Adrenal gland (tissue), 12 donors: Measurements from ENCODE around the gene PLEKHM2. TPM values are rescaled to one million over a fixed set of nuclear protein-coding genes. Genes with fewer than 3 reads are reported as not detected.

Source experiments
- DNase-seq, 7 donors: peaks; one replicate each; pipeline ENCODE4 v3.0.0-alpha.2; 2019 to 2020
- H3K27ac ChIP-seq, 5 donors: fragments of 200-600 bp; sonication (generic) in 4 of 5; 1 replicate in 3 of 5; 2 replicates in 2 of 5; pipeline versions ENCODE4 v1.5.1 to v1.8.0; 2016 to 2020; ENCODE audit warnings: mild to moderate bottlenecking in 1 of 5
- H3K27me3 ChIP-seq: fragments of 200-600 bp; 2 replicates; pipeline ENCODE4 v1.8.0; 2021
- H3K36me3 ChIP-seq, 2 donors: fragments of 200-600 bp; replicated peaks in 1 of 2; 1 replicate in 1 of 2; 2 replicates in 1 of 2; pipeline versions ENCODE4 v1.5.1 to v1.8.0; 2018 to 2022
- H3K4me1 ChIP-seq, 2 donors: fragments of 200-600 bp; replicated peaks in 1 of 2; 1 replicate in 1 of 2; 2 replicates in 1 of 2; pipeline versions ENCODE4 v1.5.1 to v1.8.0; 2018 to 2021
- H3K4me3 ChIP-seq, 4 donors: fragments of 200-600 bp; sonication (generic) in 3 of 4; one replicate each; pipeline ENCODE4 v1.5.1; 2016 to 2018
- H3K9me3 ChIP-seq, 3 donors: fragments of 200-600 bp; sonication (generic) in 1 of 3; replicated peaks in 1 of 3; 1 replicate in 2 of 3; 2 replicates in 1 of 3; pipeline versions ENCODE4 v1.5.1 to v1.8.0; 2016 to 2021
- POLR2A ChIP-seq, 2 donors: fragments of 450-650 bp; IDR thresholded peaks; one replicate each; pipeline ENCODE4 v1.6.1; 2017; ENCODE audit warnings: antibody characterized with exemption in 2 of 2, mild to moderate bottlenecking in 2 of 2, moderate library complexity in 1 of 2
- WGBS, 4 donors: extraction: QIAGEN DNeasy Blood & Tissue Kit in 2 of 4; methylation state at CpG; one replicate each; pipeline versions ENCODE4 v1.1.5 to v1.1.7; 2013 to 2017; 5-methylcytosine and 5-hydroxymethylcytosine counted together
- intact Hi-C, 2 donors: fragments of 100-400 bp; cut with DNase I; formaldehyde crosslinking; loops; one replicate each; pipeline versions ENCODE4 v1.14.1 to v1.15.0; 2022 to 2023
- polyA plus RNA-seq, 3 donors: library from polyadenylated mRNA; stranded (reverse); fragments of 200-250 nt in 2 of 3; fragments of 350-450 nt in 1 of 3; fragmentation: Illumina TruSeq in 1 of 3; extraction: RNeasy Lipid Tissue Mini Kit (QIAGEN cat#74804) in 1 of 3; gene quantifications; one replicate each; pipeline ENCODE4 v1.2.3, GENCODE V29; 2013 to 2014
- total RNA-seq, 9 donors: library from RNA; depleted of rRNA in 4 of 9; stranded (reverse); fragments of >200 nt in 4 of 9; fragments of 120-200 nt in 1 of 9; fragmentation: NEBNext Ultra II Directional in 1 of 9; extraction: Animal tissue kit (Norgen Biotek cat#: 25700) in 1 of 9; gene quantifications; one replicate each; pipeline versions ENCODE4 v1.1.0 to v1.2.4, GENCODE V29; 2013 to 2023
- TF ChIP-seq, protein P1 (sequence below), 6 experiments: fragments of 450-650 bp in 4 of 6; fragments of 200-600 bp in 2 of 6; sonication (generic) in 1 of 6; IDR thresholded peaks; 1 replicate in 5 of 6; 2 replicates in 1 of 6; pipeline versions ENCODE4 v1.5.1 to v1.8.0; 2016 to 2021; ENCODE audit warnings: antibody characterized with exemption in 6 of 6, mild to moderate bottlenecking in 2 of 6, moderate library complexity in 1 of 6
- donor health status: healthy with polysubstance abuse.
- donor health status: Bipolar disorder and iron deficiency.
- donor health status: DM: yes; HTN: yes; CAD: no.
- donor health status: DM: no; HTN: no; CAD: no.
- donor health status: DM: no; HTN: no; CAD: no.
- donor health status: DM: yes; HTN: yes; CAD: no.

PLEKHM2 gene
- total and polyA plus RNA-seq, 12 donors, result 25.8 to 103 (median 70.1) TPM

DNA sequence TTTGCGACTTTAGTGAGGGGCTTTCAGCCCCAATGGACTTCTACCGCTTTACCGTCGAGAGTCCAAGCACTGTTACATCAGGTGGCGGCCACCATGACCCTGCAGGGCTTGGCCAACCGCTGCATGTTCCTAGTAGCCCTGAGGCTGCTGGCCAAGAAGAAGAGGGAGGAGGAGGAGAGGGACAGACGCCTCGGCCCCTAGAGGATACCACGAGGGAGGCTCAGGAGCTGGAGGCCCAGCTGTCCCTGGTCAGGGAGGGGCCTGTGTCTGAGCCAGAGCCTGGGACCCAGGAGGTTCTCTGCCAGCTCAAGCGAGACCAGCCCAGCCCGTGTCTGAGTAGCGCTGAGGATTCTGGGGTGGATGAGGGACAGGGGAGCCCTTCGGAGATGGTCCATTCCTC, 43.3 kb downstream of the PLEKHM2 start:
- intact Hi-C loops, result no loop called here
- Histone ChIP-seq H3K27ac (peak overlapping the region in 1 of 5 donors; percentile 60), H3K36me3 (peaks cover 0 to 90% of the 10 kb centered on the region in 2 donors), H3K4me3 (no peak overlapping the region), H3K9me3 (no peaks in the 10 kb centered on the region), H3K4me1 (peaks cover 0 to 25% of the 10 kb centered on the region in 2 donors), H3K27me3 (no peaks in the 10 kb centered on the region)
- DNase-seq, result peak in 2 of 7 donors; percentile 39 to 49
- TF ChIP-seq, protein P1, sequence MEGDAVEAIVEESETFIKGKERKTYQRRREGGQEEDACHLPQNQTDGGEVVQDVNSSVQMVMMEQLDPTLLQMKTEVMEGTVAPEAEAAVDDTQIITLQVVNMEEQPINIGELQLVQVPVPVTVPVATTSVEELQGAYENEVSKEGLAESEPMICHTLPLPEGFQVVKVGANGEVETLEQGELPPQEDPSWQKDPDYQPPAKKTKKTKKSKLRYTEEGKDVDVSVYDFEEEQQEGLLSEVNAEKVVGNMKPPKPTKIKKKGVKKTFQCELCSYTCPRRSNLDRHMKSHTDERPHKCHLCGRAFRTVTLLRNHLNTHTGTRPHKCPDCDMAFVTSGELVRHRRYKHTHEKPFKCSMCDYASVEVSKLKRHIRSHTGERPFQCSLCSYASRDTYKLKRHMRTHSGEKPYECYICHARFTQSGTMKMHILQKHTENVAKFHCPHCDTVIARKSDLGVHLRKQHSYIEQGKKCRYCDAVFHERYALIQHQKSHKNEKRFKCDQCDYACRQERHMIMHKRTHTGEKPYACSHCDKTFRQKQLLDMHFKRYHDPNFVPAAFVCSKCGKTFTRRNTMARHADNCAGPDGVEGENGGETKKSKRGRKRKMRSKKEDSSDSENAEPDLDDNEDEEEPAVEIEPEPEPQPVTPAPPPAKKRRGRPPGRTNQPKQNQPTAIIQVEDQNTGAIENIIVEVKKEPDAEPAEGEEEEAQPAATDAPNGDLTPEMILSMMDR (IDR thresholded peaks at IDR 0.05), result no peak
- TF ChIP-seq POLR2A (IDR thresholded peaks at IDR 0.05), result no peak
- WGBS, 4 donors, result 70 to 77% (median 75%) methylated on average over 6 to 13 of the region's 13 CpGs

DNA sequence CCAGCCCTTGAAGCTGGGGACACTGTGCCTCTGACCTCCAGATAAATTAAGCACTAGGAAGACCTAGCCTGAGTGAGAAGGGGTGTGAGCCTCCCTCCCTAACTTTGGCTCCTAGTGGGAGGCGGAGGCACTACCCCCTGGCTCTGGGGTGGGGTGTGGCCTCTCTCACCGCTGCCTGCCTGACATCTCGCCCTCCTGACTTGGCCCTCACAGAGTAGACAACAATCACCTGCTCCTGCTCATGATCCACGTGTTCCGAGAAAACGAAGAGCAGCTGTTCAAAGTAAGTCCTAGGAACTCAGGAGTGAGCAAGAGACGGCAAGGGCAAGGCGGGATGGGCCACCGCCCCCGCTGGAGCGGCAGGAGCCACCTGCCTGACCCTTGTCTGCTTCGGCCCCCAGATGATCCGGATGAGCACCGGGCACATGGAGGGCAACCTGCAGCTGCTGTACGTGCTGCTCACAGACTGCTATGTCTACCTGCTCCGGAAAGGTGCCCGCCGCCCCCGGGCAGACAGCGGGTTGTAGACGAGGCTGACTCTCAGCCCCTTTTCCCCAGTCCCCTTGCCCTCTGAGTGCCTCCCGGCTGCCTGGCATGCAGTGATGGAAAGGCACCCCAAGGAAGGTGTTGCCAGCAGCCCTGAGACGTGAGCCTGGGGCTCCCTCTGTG, 43.9 kb downstream of the PLEKHM2 start:
- Histone ChIP-seq H3K27me3 (no peaks in the 10 kb centered on the region), H3K9me3 (no peaks in the 10 kb centered on the region), H3K36me3 (peaks cover 0 to 90% of the 10 kb centered on the region in 2 donors), H3K4me1 (peaks cover 0 to 25% of the 10 kb centered on the region in 2 donors), H3K27ac (peak overlapping the region in 1 of 5 donors; percentile 24), H3K4me3 (no peak overlapping the region)
- TF ChIP-seq POLR2A (IDR thresholded peaks at IDR 0.05), result no peak
- TF ChIP-seq, protein P1 (IDR thresholded peaks at IDR 0.05), result no peak
- intact Hi-C loops, result no loop called here
- no peak for DNase-seq
- 89 to 96% (median 94%) methylated on average over 15 to 23 of the region's 23 CpGs for WGBS, 4 donors

DNA sequence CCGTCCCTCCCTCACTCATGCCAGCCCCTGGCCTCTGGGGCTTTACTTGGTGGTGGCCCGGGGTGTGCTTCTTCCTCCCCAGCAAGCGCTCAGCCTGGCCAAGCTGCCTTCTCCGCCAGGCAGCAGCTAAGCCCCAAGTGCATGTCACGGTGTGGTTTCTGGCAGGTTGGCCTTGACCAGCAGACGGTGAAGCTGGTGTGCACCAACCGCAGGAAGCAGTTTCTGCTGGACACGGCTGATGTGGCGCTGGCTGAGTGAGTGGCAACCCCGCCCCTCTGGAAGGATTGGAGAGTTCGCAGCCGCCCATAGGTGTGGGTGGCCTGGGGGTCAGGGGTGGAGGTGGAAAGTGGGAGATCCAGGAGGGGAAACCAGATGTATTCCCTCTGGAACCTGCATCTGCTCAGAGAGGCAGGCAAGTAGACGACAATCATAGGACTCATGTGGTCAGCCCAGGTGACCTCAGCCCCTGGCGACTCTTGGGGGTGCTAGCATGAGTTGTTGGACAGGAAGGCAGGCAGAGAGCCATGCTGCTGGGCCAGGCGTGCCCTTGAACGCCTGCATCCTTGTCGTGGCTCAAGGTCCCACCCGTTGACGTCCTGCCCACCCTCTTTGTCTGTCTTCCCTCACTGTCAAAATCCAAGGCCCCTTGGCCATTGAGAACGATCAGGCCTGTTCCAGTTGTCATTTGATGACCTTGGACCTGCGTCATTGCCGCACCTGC, 45.0 kb downstream of the PLEKHM2 start:
- WGBS, 4 donors, result 55 to 81% (median 68%) methylated on average over 8 to 22 of the region's 22 CpGs
- H3K9me3 ChIP-seq, result no peaks in the 10 kb centered on the region
- no peak overlapping the region for H3K4me3 ChIP-seq
- H3K27ac ChIP-seq, result peak overlapping the region in 2 of 5 donors; percentile 24 to 38
- no peaks in the 10 kb centered on the region for H3K27me3 ChIP-seq
- H3K4me1 ChIP-seq, result peaks cover 0 to 25% of the 10 kb centered on the region in 2 donors
- peaks cover 0 to 90% of the 10 kb centered on the region in 2 donors for H3K36me3 ChIP-seq
- peak in 6 of 7 donors; percentile 52 to 74 (median 66) for DNase-seq
- intact Hi-C loops, result no loop called here
- TF ChIP-seq, protein P1 (IDR thresholded peaks at IDR 0.05), result no peak
- no peak for TF ChIP-seq POLR2A (IDR thresholded peaks at IDR 0.05)

DNA sequence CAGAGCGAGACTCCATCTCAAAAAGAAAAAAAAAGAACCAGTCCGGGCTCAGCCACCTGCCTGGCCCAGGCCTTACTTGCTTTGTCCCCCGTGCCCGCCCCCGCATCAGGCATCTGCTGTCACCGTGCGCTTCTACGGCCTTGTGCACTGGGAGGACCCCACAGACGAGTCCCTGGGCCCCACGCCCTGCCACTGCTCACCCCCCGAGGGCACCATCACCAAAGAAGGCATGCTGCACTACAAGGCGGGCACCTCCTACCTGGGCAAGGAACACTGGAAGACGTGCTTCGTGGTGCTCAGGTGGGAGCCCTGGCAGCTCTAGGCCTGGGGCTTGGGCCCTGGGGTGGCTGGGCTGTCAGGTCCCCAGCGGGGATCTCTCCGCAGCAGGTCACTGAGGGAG, 46.3 kb downstream of the PLEKHM2 start:
- TF ChIP-seq POLR2A (IDR thresholded peaks at IDR 0.05), result no peak
- TF ChIP-seq, protein P1 (IDR thresholded peaks at IDR 0.05), result no peak
- intact Hi-C loops, result no loop called here

More for the DNA sequence above, 46.3 kb downstream of the PLEKHM2 start:
- Histone ChIP-seq H3K9me3 (no peaks in the 10 kb centered on the region), H3K27ac (no peak overlapping the region), H3K36me3 (peaks cover 0 to 95% of the 10 kb centered on the region in 2 donors), H3K4me1 (peaks cover 2 to 31% of the 10 kb centered on the region in 2 donors), H3K27me3 (no peaks in the 10 kb centered on the region), H3K4me3 (no peak overlapping the region)
- DNase-seq, result no peak
- WGBS, 4 donors, result 91 to 95% (median 93%) methylated on average over 11 to 16 of the region's 16 CpGs
